ENCODE measurements around the gene OR13C3.

DNA sequence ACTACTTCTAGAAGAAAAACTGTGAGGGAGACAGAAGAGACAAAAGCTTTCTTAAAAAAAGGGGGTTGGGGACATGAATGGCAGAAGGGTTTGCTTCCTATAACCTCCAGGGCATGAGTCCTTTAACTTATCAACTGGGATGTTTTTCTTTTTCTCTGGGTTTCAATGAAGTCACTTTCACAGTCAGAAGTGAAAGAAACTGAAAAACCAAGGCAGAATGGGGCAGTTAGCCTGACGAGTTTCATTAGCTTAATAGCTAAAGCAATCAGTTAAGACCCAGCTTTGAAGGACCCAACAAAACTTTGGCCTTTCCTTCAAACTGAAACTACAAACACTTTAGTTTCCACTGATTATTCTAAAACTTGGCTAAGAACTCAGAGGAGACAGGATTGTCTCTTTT lies 27.7 kb upstream of the OR13C3 start:
- no peak for TF ChIP-seq CEBPB (IDR thresholded peaks at IDR 0.05; ENCODE audit: low read depth, low read length)
- TF ChIP-seq RFX5 (IDR thresholded peaks at IDR 0.05; ENCODE audit: low read depth, low read length) = no peak
- TF ChIP-seq, protein P1, sequence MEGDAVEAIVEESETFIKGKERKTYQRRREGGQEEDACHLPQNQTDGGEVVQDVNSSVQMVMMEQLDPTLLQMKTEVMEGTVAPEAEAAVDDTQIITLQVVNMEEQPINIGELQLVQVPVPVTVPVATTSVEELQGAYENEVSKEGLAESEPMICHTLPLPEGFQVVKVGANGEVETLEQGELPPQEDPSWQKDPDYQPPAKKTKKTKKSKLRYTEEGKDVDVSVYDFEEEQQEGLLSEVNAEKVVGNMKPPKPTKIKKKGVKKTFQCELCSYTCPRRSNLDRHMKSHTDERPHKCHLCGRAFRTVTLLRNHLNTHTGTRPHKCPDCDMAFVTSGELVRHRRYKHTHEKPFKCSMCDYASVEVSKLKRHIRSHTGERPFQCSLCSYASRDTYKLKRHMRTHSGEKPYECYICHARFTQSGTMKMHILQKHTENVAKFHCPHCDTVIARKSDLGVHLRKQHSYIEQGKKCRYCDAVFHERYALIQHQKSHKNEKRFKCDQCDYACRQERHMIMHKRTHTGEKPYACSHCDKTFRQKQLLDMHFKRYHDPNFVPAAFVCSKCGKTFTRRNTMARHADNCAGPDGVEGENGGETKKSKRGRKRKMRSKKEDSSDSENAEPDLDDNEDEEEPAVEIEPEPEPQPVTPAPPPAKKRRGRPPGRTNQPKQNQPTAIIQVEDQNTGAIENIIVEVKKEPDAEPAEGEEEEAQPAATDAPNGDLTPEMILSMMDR (conservative IDR thresholded peaks at IDR 0.05; ENCODE audit: low read depth, low read length) = no peak
- TF ChIP-seq, protein P2, sequence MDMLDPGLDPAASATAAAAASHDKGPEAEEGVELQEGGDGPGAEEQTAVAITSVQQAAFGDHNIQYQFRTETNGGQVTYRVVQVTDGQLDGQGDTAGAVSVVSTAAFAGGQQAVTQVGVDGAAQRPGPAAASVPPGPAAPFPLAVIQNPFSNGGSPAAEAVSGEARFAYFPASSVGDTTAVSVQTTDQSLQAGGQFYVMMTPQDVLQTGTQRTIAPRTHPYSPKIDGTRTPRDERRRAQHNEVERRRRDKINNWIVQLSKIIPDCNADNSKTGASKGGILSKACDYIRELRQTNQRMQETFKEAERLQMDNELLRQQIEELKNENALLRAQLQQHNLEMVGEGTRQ (IDR thresholded peaks at IDR 0.05; ENCODE audit: low read depth, low read length) = no peak
- no peak for TF ChIP-seq MAFK (IDR thresholded peaks at IDR 0.05; ENCODE audit: low read depth, low read length)
- no peak for TF ChIP-seq POLR2A (IDR thresholded peaks at IDR 0.05; ENCODE audit: low read depth, low read length)
- TF ChIP-seq MAZ (IDR thresholded peaks at IDR 0.05; ENCODE audit: borderline replicate concordance, low read depth, low read length) = no peak
- no peak for TF ChIP-seq SMC3 (IDR thresholded peaks at IDR 0.05; ENCODE audit: low read depth, low read length)
- TF ChIP-seq MXI1 (IDR thresholded peaks at IDR 0.05; ENCODE audit: borderline replicate concordance, low read depth, low read length) = no peak
